Keratinocyte (primary cell): ENCODE measurements around the gene SKI. TPM values are rescaled to one million over a fixed set of nuclear protein-coding genes. Genes with fewer than 3 reads are reported as not detected.

Experiments
- DNase-seq: peaks from one replicate; pipeline ENCODE4 v3.0.0-alpha.2; 2011; ENCODE audit warnings: low read depth, missing footprints, low spot score
- FAIRE-seq: peaks from 2 replicates; lab custom pipeline; 2011; peaks lifted over from hg19 to GRCh38; lab: Jason Lieb, UNC
- H2AFZ ChIP-seq: 2 replicates; pipeline ENCODE4 v1.6.0; 2012; ENCODE audit warnings: low read length, control low read depth, inconsistent platforms; ENCODE audit not compliant: control insufficient read depth
- H3K27ac ChIP-seq: 2 replicates; pipeline ENCODE4 v1.5.1; 2011; ENCODE audit warnings: low read length; ENCODE audit not compliant: control insufficient read depth, insufficient read depth
- H3K27me3 ChIP-seq: 3 replicates; pipeline ENCODE4 v1.6.0; 2011; ENCODE audit warnings: low read length; ENCODE audit not compliant: control insufficient read depth, insufficient read depth; ENCODE audit errors: extremely low read depth
- H3K36me3 ChIP-seq, 2 experiments: 2 replicates in 1 of 2; 3 replicates in 1 of 2; pipeline ENCODE4 v1.5.1; 2011; ENCODE audit warnings: low read length in 2 of 2, mild to moderate bottlenecking in 1 of 2; ENCODE audit not compliant: control insufficient read depth in 2 of 2, insufficient read depth in 2 of 2; ENCODE audit errors: extremely low read depth in 1 of 2
- H3K4me1 ChIP-seq: 3 replicates; pipeline ENCODE4 v1.5.1; 2011; ENCODE audit warnings: low read length; ENCODE audit not compliant: control insufficient read depth, insufficient read depth; ENCODE audit errors: extremely low read depth
- H3K4me2 ChIP-seq: 3 replicates; pipeline ENCODE4 v1.6.0; 2011; ENCODE audit warnings: low read depth, low read length; ENCODE audit not compliant: control insufficient read depth, insufficient read depth; ENCODE audit errors: extremely low read depth
- H3K4me3 ChIP-seq, 3 experiments: fragments of 200-600 bp in 1 of 3; sonication (generic) in 1 of 3; 2 replicates in 2 of 3; 3 replicates in 1 of 3; pipeline ENCODE4 v1.5.1; 2011 to 2016; ENCODE audit warnings: low read length in 3 of 3, mild to moderate bottlenecking in 3 of 3, control low read depth in 2 of 3, inconsistent platforms in 1 of 3, low read depth in 1 of 3, mixed read lengths in 1 of 3, mixed run types in 1 of 3, moderate library complexity in 1 of 3; ENCODE audit not compliant: control insufficient read depth in 2 of 3, insufficient read depth in 2 of 3; ENCODE audit errors: extremely low read depth in 1 of 3
- H3K79me2 ChIP-seq: 2 replicates; pipeline ENCODE4 v1.6.0; 2012; ENCODE audit warnings: low read length; ENCODE audit not compliant: control insufficient read depth, insufficient read depth
- H3K9ac ChIP-seq: 3 replicates; pipeline ENCODE4 v1.6.0; 2011; ENCODE audit warnings: low read length; ENCODE audit not compliant: control insufficient read depth, insufficient read depth; ENCODE audit errors: extremely low read depth
- H3K9me1 ChIP-seq: 3 replicates; pipeline ENCODE4 v1.6.0; 2011; ENCODE audit warnings: low read length; ENCODE audit not compliant: control insufficient read depth, insufficient read depth; ENCODE audit errors: extremely low read depth
- H3K9me3 ChIP-seq: 2 replicates; pipeline ENCODE4 v1.5.1; 2012; ENCODE audit warnings: low read depth, low read length; ENCODE audit not compliant: control insufficient read depth
- H4K20me1 ChIP-seq: 3 replicates; pipeline ENCODE4 v1.6.0; 2011; ENCODE audit warnings: low read length; ENCODE audit not compliant: control insufficient read depth, insufficient read depth; ENCODE audit errors: extremely low read depth
- CTCF ChIP-seq, 3 experiments: IDR thresholded peaks in 1 of 3; conservative IDR thresholded peaks in 1 of 3; optimal IDR thresholded peaks in 1 of 3; 2 replicates in 2 of 3; 3 replicates in 1 of 3; pipeline versions ENCODE3 to v1.5.1; 2011; ENCODE audit warnings: low read length in 3 of 3, mild to moderate bottlenecking in 3 of 3, moderate library complexity in 2 of 3, control low read depth in 1 of 3, inconsistent platforms in 1 of 3; ENCODE audit not compliant: insufficient read depth in 2 of 3; ENCODE audit errors: extremely low read depth in 1 of 3
- EZH2 ChIP-seq: IDR thresholded peaks from one replicate; pipeline ENCODE4 v1.6.1; 2012; ENCODE audit warnings: inconsistent platforms, mild to moderate bottlenecking, low read length, moderate library complexity
- dilution Hi-C: fragments of 300-500 bp; cut with MboI; formaldehyde crosslinking; loops from one replicate; pipeline ENCODE4 v1.7.0; 2020; ENCODE audit warnings: low sequenced_read_pairs; ENCODE audit not compliant: extremely low pct_ligation_motif_present
- polyA plus RNA-seq, 5 experiments: library from polyadenylated mRNA; depleted of rRNA in 3 of 5; stranded (reverse) in 3 of 5; stranded (forward) in 1 of 5; unstranded in 1 of 5; fragments of >200 nt; gene quantifications; 1 replicate in 1 of 5; 2 replicates in 3 of 5; 3 replicates in 1 of 5; pipeline versions ENCODE4 v1.2.1 to v1.2.3, GENCODE V29; 2011 to 2012; ENCODE audit warnings: missing spikeins in 2 of 5, low read depth in 1 of 5, low replicate concordance in 1 of 5

The SKI gene
- polyA plus RNA-seq, 1 donor (not counting 4 experiments of a cell fraction or from before 2014, with no cell fraction given) = 4.8 TPM

- H4K20me1 ChIP-seq = no peaks in the 10 kb centered on the region
- TF ChIP-seq CTCF (optimal IDR thresholded peaks at IDR 0.05 in 1 of 3, IDR thresholded peaks at IDR 0.05 in 1 of 3, conservative IDR thresholded peaks at IDR 0.05 in 1 of 3; ENCODE audit: extremely low read depth in 1 of 3, insufficient read depth in 2 of 3, low read length in 3 of 3) (no peak), EZH2 (no peak)
- H3K9me1 ChIP-seq = no peaks in the 10 kb centered on the region
- no peak overlapping the region for H3K4me3 ChIP-seq
- H3K9ac ChIP-seq = no peak overlapping the region
- H3K4me1 ChIP-seq = no peaks in the 10 kb centered on the region
- DNase-seq (no peak), FAIRE-seq (no peak)
- no peak overlapping the region for H2AFZ ChIP-seq
- dilution Hi-C loops = no loop called here
- no peaks in the 10 kb centered on the region for H3K79me2 ChIP-seq
- H3K27ac ChIP-seq = no peak overlapping the region
- H3K27me3 ChIP-seq = no peaks in the 10 kb centered on the region
- H3K9me3 ChIP-seq = no peaks in the 10 kb centered on the region
- H3K4me2 ChIP-seq = no peak overlapping the region
- peaks cover 8 to 22% of the 10 kb centered on the region in 2 experiments for H3K36me3 ChIP-seq
Observed at GRCh38 chr1:2308844-2309243, 80.7 kb downstream of the SKI start.

GRCh38 chr1:2310332-2311183 is 82.4 kb downstream of the SKI start:
- no peaks in the 10 kb centered on the region for H3K27me3 ChIP-seq
- no peak for TF ChIP-seq EZH2
- TF ChIP-seq CTCF (optimal IDR thresholded peaks at IDR 0.05 in 1 of 3, IDR thresholded peaks at IDR 0.05 in 1 of 3, conservative IDR thresholded peaks at IDR 0.05 in 1 of 3; ENCODE audit: extremely low read depth in 1 of 3, insufficient read depth in 2 of 3, low read length in 3 of 3) = no peak
- H3K4me2 ChIP-seq = no peak overlapping the region
- no peaks in the 10 kb centered on the region for H4K20me1 ChIP-seq
- no peaks in the 10 kb centered on the region for H3K9me3 ChIP-seq
- DNase-seq (no peak), FAIRE-seq (no peak)
- H3K36me3 ChIP-seq = peaks cover 4 to 13% of the 10 kb centered on the region in 2 experiments
- H3K4me3 ChIP-seq = no peak overlapping the region
- dilution Hi-C loops = no loop called here
- no peak overlapping the region for H3K9ac ChIP-seq
- H3K4me1 ChIP-seq = no peaks in the 10 kb centered on the region
- H3K27ac ChIP-seq = no peak overlapping the region
- H2AFZ ChIP-seq = no peak overlapping the region
- no peaks in the 10 kb centered on the region for H3K79me2 ChIP-seq
- no peaks in the 10 kb centered on the region for H3K9me1 ChIP-seq
